Measurements from ENCODE around the gene NEK4. TPM values are rescaled to one million over a fixed set of nuclear protein-coding genes. Genes with fewer than 3 reads are reported as not detected.

Gene NEK4
- total RNA-seq, 1 experiment from 2014 or later: 40.5 TPM

DNA sequence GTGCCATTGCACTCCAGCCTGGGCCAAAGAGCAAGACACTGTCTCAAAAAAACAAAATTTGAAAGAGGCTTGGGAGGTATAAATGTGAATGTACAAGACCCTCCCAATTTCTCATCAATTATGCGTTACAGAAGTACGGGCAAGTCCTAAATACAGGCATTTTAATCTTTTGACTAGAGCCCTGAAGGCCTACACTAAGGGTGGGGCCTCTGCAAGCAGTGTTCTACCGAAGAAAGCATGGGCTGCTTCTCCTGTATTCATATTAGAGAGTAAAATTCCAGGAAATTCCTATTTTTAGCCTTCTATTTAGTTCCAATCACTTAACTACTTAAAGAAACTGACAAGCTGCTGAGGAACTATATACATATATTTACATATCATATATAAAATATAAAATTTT is 110.7 kb downstream of the NEK4 start:
- peaks cover 3% of the 10 kb centered on the region; the same call in 1 of the 2 replicates for H3K36me3 ChIP-seq (ENCODE audit: control insufficient read depth, insufficient read depth, low read length)
- Mint-ChIP-seq H3K36me3 (ENCODE audit: insufficient read depth, unreplicated experiment) (peaks cover 53% of the 10 kb centered on the region), H3K27me3 (ENCODE audit: insufficient read depth, unreplicated experiment) (no peaks in the 10 kb centered on the region), H3K9me3 (ENCODE audit: unreplicated experiment) (no peaks in the 10 kb centered on the region), H3K4me3 (ENCODE audit: unreplicated experiment) (no peak overlapping the region), H3K27ac (ENCODE audit: unreplicated experiment) (no peak overlapping the region), H3K4me1 (ENCODE audit: low read depth, unreplicated experiment) (no peaks in the 10 kb centered on the region)
- intact Hi-C loops (cut with micrococcal nuclease; ENCODE audit: unreplicated experiment): no loop called here
- no peak overlapping the region for H3K4me3 ChIP-seq (ENCODE audit: low read depth, low read length)
- no TSS peak for BruUV-seq (replicated peaks)
- H3K4me1 ChIP-seq: no peaks in the 10 kb centered on the region
- ChIA-PET POLR2A (no interaction called here), CTCF (no interaction called here)
- TF ChIP-seq, protein P1, sequence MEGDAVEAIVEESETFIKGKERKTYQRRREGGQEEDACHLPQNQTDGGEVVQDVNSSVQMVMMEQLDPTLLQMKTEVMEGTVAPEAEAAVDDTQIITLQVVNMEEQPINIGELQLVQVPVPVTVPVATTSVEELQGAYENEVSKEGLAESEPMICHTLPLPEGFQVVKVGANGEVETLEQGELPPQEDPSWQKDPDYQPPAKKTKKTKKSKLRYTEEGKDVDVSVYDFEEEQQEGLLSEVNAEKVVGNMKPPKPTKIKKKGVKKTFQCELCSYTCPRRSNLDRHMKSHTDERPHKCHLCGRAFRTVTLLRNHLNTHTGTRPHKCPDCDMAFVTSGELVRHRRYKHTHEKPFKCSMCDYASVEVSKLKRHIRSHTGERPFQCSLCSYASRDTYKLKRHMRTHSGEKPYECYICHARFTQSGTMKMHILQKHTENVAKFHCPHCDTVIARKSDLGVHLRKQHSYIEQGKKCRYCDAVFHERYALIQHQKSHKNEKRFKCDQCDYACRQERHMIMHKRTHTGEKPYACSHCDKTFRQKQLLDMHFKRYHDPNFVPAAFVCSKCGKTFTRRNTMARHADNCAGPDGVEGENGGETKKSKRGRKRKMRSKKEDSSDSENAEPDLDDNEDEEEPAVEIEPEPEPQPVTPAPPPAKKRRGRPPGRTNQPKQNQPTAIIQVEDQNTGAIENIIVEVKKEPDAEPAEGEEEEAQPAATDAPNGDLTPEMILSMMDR (IDR thresholded peaks at IDR 0.05; ENCODE audit: insufficient read depth in 1 of 2, low read depth in 1 of 2, low read length in 1 of 2, severe bottlenecking in 1 of 2, unreplicated experiment in 1 of 2): no peak
- DNase-seq: no peak
- no peaks in the 10 kb centered on the region for H3K27me3 ChIP-seq (replicated peaks; ENCODE audit: control insufficient read depth, insufficient read depth, low read length)
- no peaks in the 10 kb centered on the region for H3K9me3 ChIP-seq

Other genes starting within 250 kb of the NEK4 start
- 212 and 214 TPM in 2 replicates for gene NT5DC2, start 237.1 kb downstream of the NEK4 start, total RNA-seq (2022)
- 35.0 and 38.6 TPM in 2 replicates for gene UQCC5, start 234.3 kb downstream of the NEK4 start, total RNA-seq (2022)
- gene PBRM1, start 85.0 kb downstream of the NEK4 start, total RNA-seq (2022): 50.6 and 50.7 TPM in 2 replicates
- gene GNL3, start 84.9 kb downstream of the NEK4 start, total RNA-seq (2022): 125 and 134 TPM in 2 replicates
- gene GLT8D1, start 65.1 kb downstream of the NEK4 start, total RNA-seq (2022): 30.5 and 31.4 TPM in 2 replicates
- 141 and 153 TPM in 2 replicates for gene SPCS1, start 64.8 kb downstream of the NEK4 start, total RNA-seq (2022)
- gene ITIH1, start 6.7 kb upstream of the NEK4 start, total RNA-seq (2022): 0.49 TPM in 1 of 2 replicates, not detected in the other
- gene ITIH3, start 23.9 kb upstream of the NEK4 start, total RNA-seq (2022): 0.23 and 0.27 TPM in 2 replicates
- gene ITIH4, start 59.7 kb upstream of the NEK4 start, total RNA-seq (2022): 3.7 and 4.1 TPM in 2 replicates
- 1.8 TPM in 1 of 2 replicates, not detected in the other for gene MUSTN1, start 64.1 kb upstream of the NEK4 start, total RNA-seq (2022)
- gene STIMATE, start 126.6 kb upstream of the NEK4 start, total RNA-seq (2022): 13.5 and 13.9 TPM in 2 replicates

Measured in Caco-2 (cell line).